BLaER1 (cell line): ENCODE data around the gene MAPK8IP1.
"Not testable (repeated sequence)": the region's sequence is repeated elsewhere in the genome, so short reads cannot be mapped to it uniquely, and the experiment has no call there.

Experiments
- H3K27ac ChIP-seq: shearing (Covaris generic); formaldehyde crosslinking; 2 replicates; pipeline ENCODE4 v1.8.1; 2022
- H3K27me3 ChIP-seq: shearing (Covaris generic); formaldehyde crosslinking; 2 replicates; pipeline ENCODE4 v1.8.1; 2022
- H3K36me3 ChIP-seq: shearing (Covaris generic); formaldehyde crosslinking; 2 replicates; pipeline ENCODE4 v1.8.1; 2022
- H3K4me1 ChIP-seq: shearing (Covaris generic); formaldehyde crosslinking; 2 replicates; pipeline ENCODE4 v1.8.1; 2022
- H3K4me2 ChIP-seq: shearing (Covaris generic); formaldehyde crosslinking; 2 replicates; pipeline ENCODE4 v1.8.1; 2022
- H3K4me3 ChIP-seq: shearing (Covaris generic); formaldehyde crosslinking; 2 replicates; pipeline ENCODE4 v1.8.1; 2022
- H3K9ac ChIP-seq: shearing (Covaris generic); formaldehyde crosslinking; 2 replicates; pipeline ENCODE4 v1.8.1; 2022
- H3K9me3 ChIP-seq: shearing (Covaris generic); formaldehyde crosslinking; 2 replicates; pipeline ENCODE4 v1.8.1; 2022
- H4K20me1 ChIP-seq: shearing (Covaris generic); formaldehyde crosslinking; 2 replicates; pipeline ENCODE4 v1.8.1; 2022
- Cebpa-rat ChIP-seq: shearing (Covaris generic); IDR thresholded peaks from 2 replicates; pipeline ENCODE4 v1.8.1; 2022

The MAPK8IP1 gene

GRCh38 chr11:45897556-45897955 is 12.1 kb downstream of the MAPK8IP1 start:
- H3K4me1 ChIP-seq: peaks cover 16% of the 10 kb centered on the region
- no peaks in the 10 kb centered on the region for H3K9me3 ChIP-seq
- H3K4me3 ChIP-seq: no peak overlapping the region
- H3K36me3 ChIP-seq: no peaks in the 10 kb centered on the region
- no peak for TF ChIP-seq Cebpa-rat
- no peak overlapping the region for H3K9ac ChIP-seq
- H3K4me2 ChIP-seq: no peak overlapping the region
- peaks cover 41% of the 10 kb centered on the region for H3K27me3 ChIP-seq
- H4K20me1 ChIP-seq: peaks cover 56% of the 10 kb centered on the region
- H3K27ac ChIP-seq: no peak overlapping the region

- Histone ChIP-seq H3K4me1 (peaks cover 21% of the 10 kb centered on the region), H4K20me1 (peaks cover 56% of the 10 kb centered on the region), H3K9ac (no peak overlapping the region), H3K4me2 (peak overlapping the region; percentile 91), H3K36me3 (no peaks in the 10 kb centered on the region), H3K27ac (no peak overlapping the region), H3K27me3 (peaks cover 41% of the 10 kb centered on the region), H3K4me3 (peak overlapping the region; percentile 68; the same call in 1 of the 2 replicates), H3K9me3 (no peaks in the 10 kb centered on the region)
- no peak for TF ChIP-seq Cebpa-rat
Measured at GRCh38 chr11:45899086-45899447, 13.6 kb downstream of the MAPK8IP1 start.

GRCh38 chr11:45899448-45900174 is 14.2 kb downstream of the MAPK8IP1 start:
- Histone ChIP-seq H3K36me3 (no peaks in the 10 kb centered on the region), H3K4me2 (peak overlapping the region; percentile 91), H3K4me1 (peaks cover 21% of the 10 kb centered on the region), H3K27me3 (peaks cover 41% of the 10 kb centered on the region), H3K9ac (peak overlapping the region; percentile 71; the same call in 1 of the 2 replicates), H3K4me3 (peak overlapping the region; percentile 68), H4K20me1 (peaks cover 56% of the 10 kb centered on the region), H3K9me3 (no peaks in the 10 kb centered on the region), H3K27ac (no peak overlapping the region)
- no peak for TF ChIP-seq Cebpa-rat

GRCh38 chr11:45900175-45900800 is 14.8 kb downstream of the MAPK8IP1 start:
- H3K9ac ChIP-seq, H3K9me3 ChIP-seq, H3K27ac ChIP-seq, H3K36me3 ChIP-seq: not testable (repeated sequence)
- H3K4me2 ChIP-seq: peak overlapping the region; percentile 91
- peaks cover 41% of the 10 kb centered on the region for H3K27me3 ChIP-seq
- peaks cover 56% of the 10 kb centered on the region for H4K20me1 ChIP-seq
- H3K4me1 ChIP-seq: peaks cover 21% of the 10 kb centered on the region
- peak overlapping the region; percentile 68 for H3K4me3 ChIP-seq

GRCh38 chr11:45900916-45901617 is 15.6 kb downstream of the MAPK8IP1 start:
- no peaks in the 10 kb centered on the region for H3K9me3 ChIP-seq
- peaks cover 21% of the 10 kb centered on the region for H3K4me1 ChIP-seq
- peaks cover 51% of the 10 kb centered on the region for H4K20me1 ChIP-seq
- H3K4me3 ChIP-seq: peak overlapping the region; percentile 68; the same call in 1 of the 2 replicates
- H3K27me3 ChIP-seq: peaks cover 41% of the 10 kb centered on the region
- H3K4me2 ChIP-seq: peak overlapping the region; percentile 91
- H3K27ac ChIP-seq: no peak overlapping the region
- no peak overlapping the region for H3K9ac ChIP-seq
- no peaks in the 10 kb centered on the region for H3K36me3 ChIP-seq
- TF ChIP-seq Cebpa-rat: no peak

- no peak for TF ChIP-seq Cebpa-rat
- no peak overlapping the region for H3K4me3 ChIP-seq
- H3K27ac ChIP-seq: no peak overlapping the region
- peaks cover 49% of the 10 kb centered on the region for H4K20me1 ChIP-seq
- peaks cover 41% of the 10 kb centered on the region for H3K27me3 ChIP-seq
- H3K36me3 ChIP-seq: no peaks in the 10 kb centered on the region
- no peak overlapping the region for H3K4me2 ChIP-seq
- H3K9me3 ChIP-seq: no peaks in the 10 kb centered on the region
- H3K4me1 ChIP-seq: peaks cover 21% of the 10 kb centered on the region
- H3K9ac ChIP-seq: no peak overlapping the region
Measured at GRCh38 chr11:45901626-45902025, 16.2 kb downstream of the MAPK8IP1 start.

- Histone ChIP-seq H3K27me3 (peaks cover 34% of the 10 kb centered on the region), H3K4me2 (no peak overlapping the region), H3K9ac (no peak overlapping the region), H3K4me3 (no peak overlapping the region), H4K20me1 (peaks cover 44% of the 10 kb centered on the region), H3K27ac (no peak overlapping the region), H3K9me3 (no peaks in the 10 kb centered on the region), H3K4me1 (peaks cover 21% of the 10 kb centered on the region), H3K36me3 (no peaks in the 10 kb centered on the region)
- TF ChIP-seq Cebpa-rat: no peak
Measured at GRCh38 chr11:45902452-45903380, 17.3 kb downstream of the MAPK8IP1 start.

- Histone ChIP-seq H3K4me1 (peaks cover 12% of the 10 kb centered on the region), H3K4me3 (no peak overlapping the region), H3K4me2 (no peak overlapping the region), H3K36me3 (peaks cover 9% of the 10 kb centered on the region), H4K20me1 (peaks cover 34% of the 10 kb centered on the region), H3K27ac (no peak overlapping the region), H3K27me3 (peaks cover 17% of the 10 kb centered on the region), H3K9me3 (no peaks in the 10 kb centered on the region), H3K9ac (no peak overlapping the region)
- no peak for TF ChIP-seq Cebpa-rat
Measured at GRCh38 chr11:45904309-45904915, 19.0 kb downstream of the MAPK8IP1 start.

- peaks cover 40% of the 10 kb centered on the region for H4K20me1 ChIP-seq
- no peak overlapping the region for H3K4me2 ChIP-seq
- H3K9me3 ChIP-seq: no peaks in the 10 kb centered on the region
- H3K36me3 ChIP-seq: peaks cover 15% of the 10 kb centered on the region
- H3K4me1 ChIP-seq: peaks cover 12% of the 10 kb centered on the region
- peaks cover 15% of the 10 kb centered on the region for H3K27me3 ChIP-seq
- H3K27ac ChIP-seq: no peak overlapping the region
- H3K4me3 ChIP-seq: no peak overlapping the region
- no peak for TF ChIP-seq Cebpa-rat
- H3K9ac ChIP-seq: no peak overlapping the region
Measured at GRCh38 chr11:45905095-45905494, 19.6 kb downstream of the MAPK8IP1 start.

GRCh38 chr11:45905576-45905975 is 20.1 kb downstream of the MAPK8IP1 start:
- not testable (repeated sequence) for H3K27ac ChIP-seq, H3K4me2 ChIP-seq, H3K9ac ChIP-seq, H3K9me3 ChIP-seq, H3K4me1 ChIP-seq, H3K4me3 ChIP-seq
- Histone ChIP-seq H3K36me3 (peaks cover 20% of the 10 kb centered on the region), H4K20me1 (peaks cover 41% of the 10 kb centered on the region), H3K27me3 (peaks cover 10% of the 10 kb centered on the region)
